GM21825 (cell line): Measurements from ENCODE around the gene ATXN7L1.
"Not testable (repeated sequence)": the region's sequence is repeated elsewhere in the genome, so short reads cannot be mapped to it uniquely, and the experiment has no call there.

Experiments
- ATAC-seq: cut with Tn5 transposase; IDR thresholded peaks from one replicate; pipeline ENCODE4 v1.9.1; 2021; ENCODE audit warnings: mild to moderate bottlenecking, moderate library complexity; ENCODE audit not compliant: unreplicated experiment

Gene ATXN7L1

GRCh38 chr7:105861224-105861623 is 15.2 kb downstream of the ATXN7L1 start:
- ATAC-seq: no peak

GRCh38 chr7:105860793-105861192 is 15.6 kb downstream of the ATXN7L1 start:
- ATAC-seq: no peak

DNA sequence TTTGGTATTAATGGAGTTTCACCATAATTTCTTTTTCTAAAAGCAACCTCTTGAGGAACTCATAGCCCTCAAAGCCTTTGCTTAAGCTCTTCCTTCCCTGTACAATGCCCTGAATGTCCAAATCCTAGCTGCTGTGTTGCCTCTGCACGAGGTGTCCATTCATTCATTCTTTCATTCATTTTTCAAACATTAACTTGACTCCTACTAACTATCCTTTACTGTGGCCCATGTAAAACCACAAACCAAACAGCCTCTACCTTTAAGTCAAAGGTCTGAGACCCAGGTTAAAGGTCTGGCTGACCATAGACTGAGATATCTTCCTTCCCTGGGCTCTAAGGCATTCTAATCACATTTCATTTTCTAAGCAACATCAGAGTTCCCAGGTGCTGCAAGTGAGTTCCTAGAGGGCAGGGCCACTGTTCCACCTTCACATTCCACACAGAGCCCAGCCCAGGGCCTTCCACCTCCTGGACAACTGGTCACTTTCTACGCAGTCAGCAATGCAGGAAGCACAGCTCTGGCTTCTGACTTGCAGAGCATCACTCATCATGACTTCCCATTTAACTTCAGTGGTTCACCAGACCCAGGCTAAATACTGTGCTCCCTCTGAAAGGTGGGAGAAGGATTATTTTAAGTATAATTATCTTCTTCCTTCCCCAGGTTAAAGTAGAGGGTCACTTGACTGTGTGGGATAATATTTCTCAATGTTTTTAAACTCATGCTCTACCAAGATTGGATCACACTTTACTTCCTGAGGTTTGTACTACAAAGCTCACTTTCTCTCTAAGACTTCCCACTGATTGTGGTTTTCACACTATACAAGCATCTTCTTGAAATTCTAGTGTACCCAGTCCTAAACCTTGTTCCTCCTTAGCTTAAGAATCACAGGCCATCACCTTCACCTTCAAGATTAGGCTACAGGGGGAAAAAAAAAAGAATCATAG is 19.1 kb downstream of the ATXN7L1 start:
- no peak for ATAC-seq

GRCh38 chr7:105854498-105854897 is 21.9 kb downstream of the ATXN7L1 start:
- no peak for ATAC-seq

DNA sequence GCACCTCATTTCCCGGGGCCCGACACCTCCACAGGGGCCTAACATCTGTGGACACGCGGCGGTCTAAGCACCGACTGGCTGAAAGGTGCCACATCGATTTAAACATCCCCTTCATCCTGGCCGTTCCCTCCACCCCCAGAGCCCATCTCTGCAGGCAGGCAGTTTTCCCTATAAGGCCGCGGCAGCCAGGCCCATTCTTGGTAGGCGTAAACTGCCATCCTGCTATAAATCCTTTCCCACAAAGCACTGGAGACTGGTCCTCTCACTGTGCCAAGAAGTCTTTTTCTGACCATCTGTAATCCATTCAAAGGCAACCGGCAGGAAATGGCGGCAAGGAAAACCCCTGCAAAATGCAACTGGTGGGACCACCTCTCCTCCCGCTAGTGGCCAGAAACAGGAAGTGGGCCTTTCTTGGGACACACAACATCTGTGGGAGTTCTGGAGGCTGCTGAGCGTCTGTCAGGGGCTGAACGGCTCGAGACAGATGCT is 22.4 kb downstream of the ATXN7L1 start:
- ATAC-seq: no peak

- ATAC-seq: no peak
These were observed 25.3 kb downstream of the ATXN7L1 start for GRCh38 chr7:105851064-105851463.

DNA sequence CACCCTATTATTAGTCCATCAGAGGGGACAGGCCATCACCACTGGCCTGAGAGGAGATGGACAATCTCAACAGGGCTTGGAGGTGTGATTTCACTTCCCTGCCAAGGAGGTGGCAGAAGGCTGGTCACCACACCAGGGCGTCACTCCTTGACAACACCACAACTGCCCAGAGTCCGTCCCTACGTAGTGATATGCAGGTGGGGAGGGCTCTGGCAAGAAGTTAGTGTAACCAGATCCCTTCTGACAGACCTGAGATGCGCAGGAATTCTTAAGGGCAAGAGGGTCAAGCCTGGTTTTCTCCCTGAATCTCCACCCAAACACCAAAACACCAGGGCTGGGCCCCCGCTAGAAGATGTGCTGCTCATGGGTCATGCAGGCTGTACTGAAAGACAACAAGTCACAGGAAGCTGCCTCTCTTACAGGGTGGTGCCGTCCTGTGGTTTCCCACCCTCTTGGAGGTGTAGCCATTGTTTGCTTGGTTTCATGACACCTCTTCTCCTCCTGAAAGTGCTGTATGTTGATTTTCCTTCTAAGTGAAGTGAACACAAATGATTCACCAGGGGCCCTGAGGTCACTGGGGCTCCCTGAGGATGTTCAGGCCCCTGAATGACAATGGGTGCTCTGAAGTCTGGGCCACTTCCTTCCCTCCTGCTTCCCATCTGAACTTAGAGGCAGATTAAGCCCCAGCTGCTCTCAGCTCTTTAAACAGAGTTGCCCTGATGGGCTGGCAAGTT is 27.1 kb downstream of the ATXN7L1 start:
- no peak for ATAC-seq

DNA sequence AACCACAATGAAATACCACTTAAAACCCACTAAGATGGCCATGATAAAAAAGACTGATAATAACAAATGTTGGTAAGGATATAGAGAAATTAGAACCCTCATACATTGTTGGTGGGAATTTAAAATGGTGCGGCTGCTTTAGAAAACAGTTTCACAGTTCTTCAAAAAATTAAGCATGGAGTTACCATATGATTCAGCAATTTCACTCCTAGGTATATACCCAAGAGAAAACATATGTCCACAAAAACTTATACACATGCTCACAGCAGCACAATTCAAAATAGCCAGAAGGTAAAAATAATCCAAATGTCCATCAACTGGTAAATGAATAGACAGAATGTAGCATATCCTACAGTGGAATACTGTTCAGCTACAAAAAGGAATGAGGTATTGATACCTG is 30.0 kb downstream of the ATXN7L1 start:
- no peak for ATAC-seq

DNA sequence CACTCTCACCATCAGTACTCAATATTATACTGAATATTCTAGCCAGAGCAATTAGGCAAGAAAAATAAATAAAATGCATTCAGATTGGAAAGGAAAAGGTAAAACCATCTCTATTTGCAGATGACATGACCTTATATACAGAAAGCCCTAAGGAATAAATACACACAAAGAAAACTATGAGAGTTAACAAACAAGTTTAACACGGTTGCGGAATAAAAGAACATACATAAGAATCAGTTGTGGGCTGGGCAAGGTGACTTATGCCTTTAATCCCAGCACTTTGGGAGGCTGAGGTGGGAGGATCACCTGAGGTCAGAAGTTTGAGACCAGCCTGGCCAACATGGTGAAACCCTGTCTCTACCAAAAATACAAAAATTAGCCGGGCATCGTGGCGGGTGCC is 31.7 kb downstream of the ATXN7L1 start:
- ATAC-seq: not testable (repeated sequence)

- ATAC-seq: no peak
These were observed 34.5 kb downstream of the ATXN7L1 start for GRCh38 chr7:105841866-105842265.

DNA sequence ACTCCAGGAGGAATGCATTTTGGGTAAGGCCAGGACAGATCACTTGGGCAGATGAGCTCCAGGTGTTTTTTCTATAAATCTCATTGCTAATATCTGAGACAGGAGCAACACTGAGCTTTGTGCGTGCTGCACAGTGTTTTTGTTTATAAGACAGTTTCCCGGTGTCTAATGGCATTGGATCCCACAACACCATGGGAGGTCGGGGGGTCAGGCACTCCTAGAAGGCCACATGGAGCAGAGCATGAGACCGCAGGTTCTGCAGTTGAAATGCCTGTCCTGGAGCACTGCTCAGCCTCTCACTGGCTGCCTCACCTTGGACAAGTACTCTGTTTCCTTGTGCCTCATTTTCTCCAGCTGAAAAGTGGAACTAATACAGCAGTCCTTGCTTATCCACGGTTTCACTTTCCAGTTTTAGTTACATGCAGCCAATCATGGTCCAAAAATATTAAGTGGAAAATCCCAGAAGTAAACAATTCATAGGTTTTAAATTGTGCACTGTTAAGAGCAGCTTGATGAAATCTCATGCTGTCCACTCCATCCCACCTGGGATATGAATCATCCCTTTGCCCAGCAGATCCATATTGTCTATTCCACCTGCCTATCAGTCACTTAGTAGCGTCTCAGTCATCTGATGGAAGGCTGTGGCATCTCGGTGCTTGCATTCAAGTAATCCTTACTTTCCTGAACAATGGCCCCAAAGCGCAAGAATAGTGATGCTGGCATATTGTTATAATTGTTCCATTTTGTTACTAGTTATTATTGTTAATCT is 35.2 kb downstream of the ATXN7L1 start:
- no peak for ATAC-seq

- ATAC-seq: no peak
These were observed 37.1 kb downstream of the ATXN7L1 start for GRCh38 chr7:105839266-105839665.

DNA sequence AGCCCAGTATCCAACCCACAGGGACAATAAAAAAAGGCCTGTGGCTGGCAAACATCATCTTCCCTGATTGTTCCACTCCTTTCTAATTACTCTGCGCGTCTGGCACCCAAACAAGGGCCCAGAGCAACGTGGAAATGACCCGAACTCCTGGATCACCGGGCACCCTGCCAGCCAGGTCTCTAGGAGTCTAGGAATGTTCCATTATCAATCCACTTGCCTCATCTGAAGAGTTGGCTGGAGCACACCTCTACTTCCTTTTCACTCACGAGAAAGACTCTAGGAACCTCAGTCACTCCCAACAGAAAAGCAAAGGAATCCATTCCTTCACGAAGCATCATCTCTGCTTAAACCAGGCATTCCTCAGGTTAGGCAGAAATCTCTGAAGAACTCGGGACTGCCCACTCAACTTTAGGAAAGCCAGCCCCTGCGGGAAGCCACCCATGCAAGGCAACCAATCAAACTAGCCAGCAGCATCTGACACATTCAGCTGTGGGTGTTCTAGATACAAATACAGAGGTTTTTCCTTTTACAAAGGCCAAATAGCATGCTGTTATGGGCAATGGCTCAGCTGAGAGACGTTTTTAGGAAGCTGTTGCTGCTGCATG is 37.7 kb downstream of the ATXN7L1 start:
- ATAC-seq: no peak

GRCh38 chr7:105837765-105838626 is 38.4 kb downstream of the ATXN7L1 start:
- ATAC-seq: no peak

- ATAC-seq: no peak
These were observed 41.0 kb downstream of the ATXN7L1 start for GRCh38 chr7:105835441-105835840.

- ATAC-seq: no peak
These were observed 44.4 kb downstream of the ATXN7L1 start for GRCh38 chr7:105831824-105832535.

GRCh38 chr7:105831302-105831620 is 45.1 kb downstream of the ATXN7L1 start:
- ATAC-seq: no peak

- ATAC-seq: no peak
These were observed 45.7 kb downstream of the ATXN7L1 start for GRCh38 chr7:105830405-105831301.
